HG03354 (cell line): ENCODE results near the gene KIAA1217.

Source experiments
- ATAC-seq: cut with Tn5 transposase; IDR thresholded peaks from one replicate; pipeline ENCODE4 v1.9.1; 2021; ENCODE audit warnings: mild to moderate bottlenecking; ENCODE audit not compliant: unreplicated experiment, poor library complexity, severe bottlenecking

The KIAA1217 gene

DNA sequence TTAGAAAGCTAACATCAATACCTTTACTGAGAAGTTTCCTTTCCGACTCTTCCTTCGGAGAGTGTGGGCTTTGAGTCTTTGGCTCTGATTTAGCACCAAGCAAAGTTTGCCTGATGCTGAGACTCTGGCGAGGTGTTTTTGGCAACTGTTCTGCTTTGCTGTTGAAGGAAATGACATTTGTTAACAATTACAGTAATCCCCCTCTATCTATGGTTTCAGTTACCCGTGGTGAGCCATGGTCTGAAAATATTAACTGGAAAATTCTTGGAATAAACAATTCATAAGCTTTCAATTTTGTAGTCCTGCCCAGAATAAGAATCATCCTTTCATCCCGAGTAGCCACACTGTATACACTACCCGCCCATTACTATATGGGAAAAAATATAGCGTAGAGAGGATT, 388.5 kb downstream of the KIAA1217 start:
- no peak for ATAC-seq
